ENCODE results near the gene CALN1.
"Not testable (repeated sequence)": the region's sequence is repeated elsewhere in the genome, so short reads cannot be mapped to it uniquely, and the experiment has no call there.

Gene CALN1

DNA sequence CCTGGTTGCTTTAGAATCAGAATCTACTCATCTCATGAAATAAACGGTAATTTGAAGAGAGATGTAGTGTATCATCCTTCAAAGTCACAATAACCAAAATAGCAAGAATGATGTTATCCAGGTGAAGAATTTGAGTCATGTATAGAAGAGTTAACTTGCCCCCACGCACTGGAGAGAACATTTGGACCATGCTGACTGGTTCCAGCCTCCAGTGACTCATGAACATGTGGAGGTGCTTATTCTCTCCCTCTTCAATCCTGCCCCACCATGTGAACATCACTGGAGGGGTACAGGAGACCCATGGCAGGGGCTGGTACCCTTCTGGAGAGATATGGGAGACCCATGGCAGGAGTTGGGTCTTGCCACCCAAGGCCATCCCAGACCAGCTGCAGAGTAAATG lies 427.8 kb downstream of the CALN1 start:
- no peak for DNase-seq (ENCODE audit: low read depth in 2 of 2)

DNA sequence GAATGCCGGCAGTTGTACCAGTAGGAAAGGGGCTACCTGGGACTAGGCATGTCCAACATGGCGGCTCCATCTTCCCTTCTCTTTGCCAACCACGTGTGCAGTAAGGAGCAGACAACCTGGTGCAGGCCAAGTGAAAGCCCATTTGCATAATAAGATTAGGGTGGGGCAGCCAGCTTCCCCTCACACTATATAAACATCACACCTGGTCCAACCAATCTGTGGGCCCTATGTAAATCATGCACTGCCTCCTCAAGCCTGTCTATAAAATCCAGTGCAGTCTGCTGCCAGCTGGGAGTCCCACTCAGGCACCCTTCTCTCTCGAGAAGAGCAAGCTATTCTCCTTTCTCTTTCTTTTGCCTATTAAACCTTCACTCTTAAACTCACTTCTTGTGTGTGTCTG lies 429.3 kb downstream of the CALN1 start:
- no peak for DNase-seq (ENCODE audit: low read depth in 2 of 2)

DNA sequence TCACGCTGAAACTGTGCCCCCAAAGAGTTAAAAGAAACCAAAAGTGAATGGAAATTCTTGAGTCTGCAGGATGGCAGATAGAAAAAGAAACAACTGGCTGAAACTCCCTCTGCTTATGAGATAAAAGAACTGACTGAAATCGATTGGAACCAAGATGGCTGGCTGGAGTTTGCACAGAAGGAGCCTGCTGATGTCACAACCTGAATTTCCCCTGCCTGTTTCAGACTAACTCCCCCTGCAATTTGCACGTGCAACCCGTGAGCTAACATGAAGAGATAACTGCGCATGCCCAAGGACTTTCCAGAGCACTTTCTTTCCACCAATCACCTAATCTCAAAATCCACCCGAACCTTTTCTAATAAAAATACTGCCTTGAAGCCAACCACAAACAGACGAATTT lies 435.5 kb downstream of the CALN1 start:
- no peak for DNase-seq (ENCODE audit: low read depth in 2 of 2)

DNA sequence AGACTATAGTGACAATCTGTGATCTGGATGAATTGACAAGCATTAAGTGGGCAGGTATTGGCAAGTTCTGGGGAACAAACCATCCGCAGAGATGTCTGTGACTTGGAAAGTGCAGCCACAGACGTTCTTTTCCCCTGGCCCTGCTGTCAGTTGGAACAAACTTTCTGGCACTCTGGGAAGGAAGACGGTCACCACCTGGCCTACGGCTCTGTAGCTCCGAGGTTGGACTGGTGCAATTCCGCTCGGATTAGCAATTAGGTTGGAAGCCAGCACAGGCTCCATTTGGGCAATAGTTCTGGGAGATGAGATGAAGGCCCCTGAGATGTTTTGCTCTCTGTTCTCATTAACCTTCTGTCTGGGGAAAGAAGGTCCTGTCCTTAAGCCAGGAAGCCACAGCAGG lies 437.5 kb downstream of the CALN1 start:
- DNase-seq (ENCODE audit: low read depth in 2 of 2): no peak

DNA sequence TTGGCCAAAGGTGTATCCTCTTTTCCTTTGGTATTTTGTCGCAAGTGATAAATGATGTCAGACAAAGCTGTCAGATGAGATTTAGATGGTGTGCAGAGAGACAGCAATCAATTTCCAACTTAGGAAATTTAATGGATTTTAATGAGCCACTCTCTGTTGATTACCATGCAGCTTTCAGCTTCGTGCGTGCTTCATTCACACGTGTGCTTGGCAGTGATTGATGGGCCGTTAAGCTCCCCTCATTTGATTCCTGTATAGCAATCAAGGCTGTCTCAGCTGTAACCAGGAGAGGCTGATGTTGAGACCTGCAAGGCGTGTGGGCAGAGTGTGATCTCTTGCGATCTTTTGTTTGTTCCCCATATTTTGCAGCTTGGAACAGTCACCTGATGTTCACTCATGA lies 439.6 kb downstream of the CALN1 start:
- no peak for DNase-seq (ENCODE audit: low read depth in 2 of 2)

DNA sequence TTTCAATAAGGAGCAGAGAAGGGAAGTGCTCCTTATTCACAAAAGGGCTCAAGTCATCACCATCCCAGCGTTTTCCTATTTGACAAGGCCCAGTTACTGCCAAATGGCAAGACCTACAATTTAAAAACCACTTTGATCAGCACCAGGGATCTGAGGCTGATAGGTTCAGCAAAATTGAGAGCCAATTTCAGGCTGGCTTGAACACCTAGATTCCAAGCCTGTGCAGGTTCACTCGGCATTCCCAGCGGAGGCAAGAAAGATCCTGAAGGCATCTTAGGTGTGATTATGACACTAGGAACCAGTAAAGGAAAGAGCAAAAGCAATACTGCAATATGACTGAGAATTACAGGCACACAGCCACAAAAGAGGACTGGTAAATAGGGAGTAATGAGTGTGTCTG lies 441.4 kb downstream of the CALN1 start:
- DNase-seq (ENCODE audit: low read depth in 2 of 2): no peak

DNA sequence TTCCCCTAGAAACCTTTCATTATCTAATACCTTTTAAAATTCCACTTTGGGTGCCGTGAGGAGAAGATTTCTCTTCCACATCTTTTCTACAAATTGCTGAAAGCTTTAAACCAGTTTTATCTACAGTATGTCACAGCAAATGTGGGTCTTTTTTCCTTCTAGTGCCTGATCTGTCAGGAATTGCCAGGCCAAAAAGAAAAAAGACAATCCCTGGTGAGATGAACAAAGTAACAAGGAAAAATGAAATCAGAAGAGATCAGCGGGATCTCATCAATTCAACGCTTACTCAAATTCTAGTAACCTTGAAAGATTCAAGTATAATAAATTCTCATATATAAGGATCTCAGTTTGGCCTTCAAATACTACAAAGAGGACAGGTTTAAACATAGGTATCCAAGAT lies 449.5 kb downstream of the CALN1 start:
- DNase-seq (ENCODE audit: low read depth in 2 of 2): no peak

DNA sequence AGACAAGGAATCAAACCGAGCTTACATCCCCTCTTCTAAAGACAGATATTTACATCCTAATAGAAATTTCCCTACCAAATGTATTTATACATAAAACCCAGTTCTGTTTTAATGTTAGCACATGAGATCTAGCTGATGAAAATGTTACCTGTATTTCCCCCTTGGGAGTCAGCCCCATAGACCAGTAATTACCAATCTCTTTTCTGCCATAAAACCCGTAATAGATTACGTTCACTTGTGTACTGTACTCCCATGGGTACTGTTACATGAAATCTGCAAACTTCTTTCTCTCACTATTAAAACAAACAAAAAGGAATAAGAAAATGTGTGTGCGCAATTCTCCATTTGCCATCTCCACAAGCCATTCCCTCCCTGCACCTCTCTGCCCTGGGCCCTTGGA lies 450.9 kb downstream of the CALN1 start:
- no peak for DNase-seq (ENCODE audit: low read depth in 2 of 2)

DNA sequence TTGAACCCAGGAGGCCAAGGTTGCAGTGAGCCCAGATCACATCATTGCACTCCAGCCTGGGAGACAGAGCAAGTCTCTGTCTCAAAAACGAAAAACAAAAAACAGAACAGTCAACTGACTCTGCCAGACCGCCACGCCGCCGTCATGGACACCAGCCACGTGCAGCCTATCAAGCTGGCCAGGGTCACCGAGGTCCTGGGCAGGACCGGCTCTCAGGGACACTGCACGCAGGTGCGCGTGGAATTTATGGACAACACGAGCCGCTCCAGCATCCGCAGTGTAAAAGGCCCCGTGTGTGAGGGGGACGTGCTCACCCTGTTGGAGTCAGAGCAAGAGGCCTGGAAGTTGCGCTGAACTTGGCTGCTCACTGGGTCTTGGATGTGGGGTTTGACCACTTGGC lies 470.0 kb downstream of the CALN1 start:
- DNase-seq (ENCODE audit: low read depth in 2 of 2): no peak

DNA sequence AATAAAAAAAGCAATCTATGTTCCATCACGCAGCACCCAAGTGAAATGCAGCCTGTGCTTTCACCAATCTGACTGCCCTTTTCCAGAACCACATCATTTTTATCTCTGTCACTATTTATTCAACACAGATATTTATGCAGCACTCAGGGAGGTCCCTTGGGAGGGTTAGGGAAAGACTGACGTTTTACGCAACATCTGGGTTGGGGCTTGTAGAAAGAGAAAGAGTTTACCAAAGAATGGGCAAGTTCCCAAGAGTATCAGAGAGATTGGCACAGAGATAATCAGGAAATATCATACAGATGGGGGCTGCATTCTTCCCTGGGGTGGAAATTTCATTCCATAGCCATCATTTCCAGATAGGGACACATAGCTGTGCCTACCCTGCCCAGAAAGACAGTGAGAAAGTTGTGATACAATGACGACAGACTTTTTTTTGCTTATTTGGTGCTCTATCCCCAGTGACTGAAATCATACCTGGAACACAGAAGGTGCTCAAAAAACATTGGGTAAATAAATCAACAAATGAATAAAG lies 474.2 kb downstream of the CALN1 start:
- DNase-seq (ENCODE audit: low read depth in 2 of 2): no peak

DNA sequence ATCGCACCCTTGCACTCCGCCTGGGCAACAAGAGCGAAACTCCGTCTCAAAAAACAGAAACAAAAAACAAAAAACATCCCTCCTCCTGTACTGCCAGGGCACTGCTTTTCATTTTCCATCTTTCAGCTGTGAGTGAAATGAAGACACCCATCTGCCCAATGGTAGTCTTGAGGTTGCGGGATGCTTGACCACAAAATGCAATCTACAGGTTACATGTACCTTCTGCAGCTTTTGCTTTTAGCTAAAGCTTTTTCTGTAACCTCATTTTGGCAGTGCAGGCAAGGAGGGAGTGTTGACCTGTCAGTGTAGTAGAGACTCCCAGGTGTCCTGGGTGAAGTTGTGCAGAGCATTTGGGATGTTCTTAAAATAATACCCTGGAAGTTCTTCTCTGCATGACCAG lies 476.5 kb downstream of the CALN1 start:
- no peak for DNase-seq (ENCODE audit: low read depth in 2 of 2)

DNA sequence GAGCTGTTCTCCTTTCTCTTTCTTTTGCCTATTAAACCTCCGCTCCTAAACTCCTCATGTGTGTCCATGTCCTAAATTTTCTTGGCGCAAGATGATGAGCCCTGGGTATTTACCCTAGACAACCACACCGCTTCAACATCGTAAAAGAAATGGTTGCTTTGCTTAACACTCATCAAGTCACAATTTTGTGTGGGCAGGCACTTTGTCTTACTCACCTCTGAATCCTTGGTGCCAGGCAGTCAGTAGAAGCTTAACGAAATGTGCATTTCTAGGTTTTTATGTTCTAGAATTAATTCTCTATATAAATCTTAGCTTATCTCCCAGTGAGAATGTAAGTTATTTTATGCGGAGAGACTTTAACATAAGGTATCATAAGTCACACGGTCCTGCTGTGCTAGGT lies 478.7 kb downstream of the CALN1 start:
- DNase-seq (ENCODE audit: low read depth in 2 of 2): no peak

DNA sequence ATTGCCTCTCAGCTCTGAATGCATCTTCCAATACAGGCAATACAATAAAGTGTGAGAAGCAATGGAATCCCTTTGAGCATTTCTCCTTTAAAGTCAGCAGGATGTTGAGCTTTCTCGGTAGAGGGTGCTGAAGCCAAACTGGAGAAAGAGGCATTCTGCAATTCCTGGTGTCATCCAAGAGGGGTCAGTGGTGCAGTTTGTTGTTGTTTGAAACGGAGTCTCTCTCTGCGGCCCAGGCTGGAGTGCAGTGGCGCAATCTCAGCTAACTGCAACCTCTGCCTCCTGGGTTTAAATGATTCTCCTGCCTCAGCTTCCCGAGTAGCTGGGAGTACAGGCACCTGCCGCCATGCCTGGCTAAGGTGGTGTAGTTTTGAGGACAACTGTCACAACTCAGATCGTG lies 486.5 kb downstream of the CALN1 start:
- no peak for DNase-seq (ENCODE audit: low read depth in 2 of 2)

DNA sequence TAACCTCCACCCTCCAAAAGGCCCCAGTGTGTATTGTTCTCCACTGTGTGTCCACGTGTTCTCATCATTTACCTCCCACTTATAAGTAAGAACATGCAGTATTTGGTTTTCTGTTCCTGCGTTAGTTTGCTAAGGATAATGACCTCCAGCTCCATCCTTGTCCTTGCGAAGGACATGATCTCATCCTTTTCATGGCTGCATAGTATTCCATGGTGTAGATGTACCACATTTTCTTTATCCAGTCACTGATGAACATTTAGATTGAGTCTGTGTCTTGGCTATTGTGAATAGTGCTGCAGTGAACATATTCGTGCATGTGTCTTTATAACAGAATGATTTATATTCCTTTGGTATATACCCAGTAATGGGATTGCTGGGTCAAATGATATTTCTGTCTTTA lies 497.9 kb downstream of the CALN1 start:
- DNase-seq (ENCODE audit: low read depth in 2 of 2): not testable (repeated sequence)

DNA sequence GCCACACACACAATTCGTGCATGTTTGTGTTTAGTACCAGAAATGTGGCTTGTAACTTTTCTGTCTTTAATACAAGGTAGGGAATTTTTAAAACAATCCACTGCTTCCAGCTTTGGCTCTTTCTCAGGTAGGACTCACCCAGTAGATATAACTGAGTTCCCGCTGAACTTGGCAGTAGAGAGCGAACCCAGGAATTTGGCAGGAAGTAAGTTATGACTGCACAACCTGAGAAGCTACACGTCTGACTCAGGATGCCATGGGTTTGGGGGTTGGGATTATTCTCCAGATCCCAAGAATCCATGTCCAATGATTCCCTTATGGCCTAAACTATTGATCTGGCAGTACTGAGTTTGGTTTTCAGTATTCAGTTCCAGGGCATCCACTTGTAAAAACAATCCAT lies 499.7 kb downstream of the CALN1 start:
- DNase-seq (ENCODE audit: low read depth in 2 of 2): no peak

DNA sequence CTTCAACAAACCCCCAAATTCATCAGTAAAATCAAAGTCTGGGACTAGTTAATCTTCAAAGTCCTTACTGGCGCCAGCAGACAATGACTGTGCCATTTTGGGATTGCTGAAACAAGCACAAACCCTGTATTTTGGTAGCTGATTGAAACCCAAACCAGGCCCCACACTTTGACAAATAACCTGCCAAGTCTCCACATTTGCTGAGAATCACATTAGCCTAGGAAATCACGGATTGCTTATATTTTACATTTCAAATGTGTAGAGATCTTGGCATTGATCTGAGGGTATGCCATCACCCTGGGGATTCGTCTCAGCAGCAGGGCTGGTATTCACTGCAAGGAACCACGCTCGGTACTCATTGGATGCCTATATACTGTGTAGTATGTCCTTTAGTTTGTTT lies 501.1 kb downstream of the CALN1 start:
- DNase-seq (ENCODE audit: low read depth in 2 of 2): no peak

DNA sequence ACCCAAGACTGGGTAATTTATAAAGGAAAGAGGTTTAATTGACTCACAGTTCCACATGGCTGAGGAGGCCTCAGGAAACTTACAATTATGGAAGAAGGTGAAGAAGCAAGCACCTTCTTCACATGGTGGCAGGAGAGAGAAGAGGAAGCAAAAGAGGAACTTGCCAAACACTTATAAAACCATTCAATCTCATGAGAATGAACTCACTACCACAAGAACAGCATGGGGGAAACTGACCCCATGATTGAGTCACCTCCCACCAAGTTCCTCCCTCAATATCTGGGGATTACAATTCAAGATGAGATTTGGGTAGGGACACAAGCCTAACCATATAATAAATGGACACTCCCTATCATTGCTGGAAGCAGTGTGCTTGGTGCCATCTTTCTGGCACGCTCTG lies 506.3 kb downstream of the CALN1 start:
- no peak for DNase-seq (ENCODE audit: low read depth in 2 of 2)

DNA sequence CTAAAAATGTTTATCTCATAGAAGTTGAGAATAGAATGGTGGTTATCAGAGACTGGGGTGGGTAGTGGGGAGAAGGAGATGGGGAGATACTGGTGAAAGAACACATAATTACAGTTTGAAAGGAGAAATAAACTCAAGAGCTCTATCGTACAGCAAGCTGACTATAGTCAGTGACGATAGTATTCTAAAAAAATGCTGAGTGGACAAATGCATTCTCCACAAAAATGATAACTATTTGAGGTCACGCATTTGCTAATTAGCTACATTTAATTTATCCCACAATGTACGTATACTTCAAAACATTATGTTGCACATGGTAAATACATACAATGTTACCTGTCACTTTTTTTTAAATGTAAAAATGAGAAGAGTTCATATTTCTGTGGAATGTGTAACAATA lies 507.7 kb downstream of the CALN1 start:
- no peak for DNase-seq (ENCODE audit: low read depth in 2 of 2)

DNA sequence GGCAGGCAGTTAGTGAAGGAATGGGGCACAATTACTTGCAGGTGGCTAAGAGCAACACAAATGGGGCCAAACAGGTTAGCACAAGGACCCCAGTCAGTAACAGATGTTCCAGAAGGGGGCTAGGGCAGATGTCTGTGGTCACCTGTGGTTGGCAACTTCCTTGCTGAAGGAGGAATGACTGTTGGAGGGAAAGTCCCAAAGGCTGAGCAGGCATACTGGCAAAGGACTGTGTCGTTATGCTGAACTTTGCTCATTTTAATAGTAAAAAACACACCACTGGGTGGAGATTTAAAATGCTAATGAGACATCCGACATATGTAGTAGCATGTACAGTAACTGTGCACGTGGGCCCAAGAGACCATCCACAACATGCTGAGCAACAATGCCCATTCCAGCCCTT lies 511.6 kb downstream of the CALN1 start:
- no peak for DNase-seq (ENCODE audit: low read depth in 2 of 2)

DNA sequence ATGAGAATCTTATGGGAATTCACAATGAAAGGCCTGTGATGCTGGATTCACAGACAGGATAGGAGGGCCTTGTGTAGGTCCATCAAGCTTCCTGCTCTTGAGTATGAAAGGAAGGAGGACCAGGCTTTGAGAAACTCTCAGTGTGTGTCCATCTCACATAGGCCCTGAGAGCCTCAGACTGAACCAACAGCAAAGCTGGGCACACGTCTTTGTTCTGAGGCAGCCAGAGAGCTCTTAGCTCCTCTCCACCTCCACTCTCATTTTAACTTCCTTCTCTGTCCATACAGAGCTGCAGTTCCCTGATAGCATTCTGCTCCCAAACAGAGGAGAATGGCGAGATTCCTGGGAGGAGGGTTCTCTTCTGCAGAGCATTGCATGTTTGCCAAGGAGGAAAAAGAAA lies 515.6 kb downstream of the CALN1 start:
- no peak for DNase-seq (ENCODE audit: low read depth in 2 of 2)

DNA sequence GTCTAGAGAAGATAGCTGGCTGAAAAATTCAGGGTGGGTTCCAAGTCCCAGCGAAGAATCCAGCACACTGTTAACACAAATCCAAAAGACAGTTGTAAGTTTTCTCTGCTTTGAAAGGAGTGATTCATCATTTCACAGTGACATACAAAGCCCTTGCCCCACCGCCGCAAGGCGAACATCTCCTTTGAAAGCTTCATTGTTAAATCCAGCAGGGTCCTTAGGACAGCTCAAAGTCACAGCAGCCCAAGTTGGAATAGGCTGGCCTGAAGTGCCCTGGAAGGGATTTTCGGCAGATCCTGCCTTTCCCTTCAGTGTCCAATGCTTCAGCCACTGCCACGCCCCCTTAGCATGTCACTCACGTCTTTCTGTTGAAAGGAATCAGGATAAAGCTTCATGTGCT lies 526.1 kb downstream of the CALN1 start:
- DNase-seq (ENCODE audit: low read depth in 2 of 2): no peak

DNA sequence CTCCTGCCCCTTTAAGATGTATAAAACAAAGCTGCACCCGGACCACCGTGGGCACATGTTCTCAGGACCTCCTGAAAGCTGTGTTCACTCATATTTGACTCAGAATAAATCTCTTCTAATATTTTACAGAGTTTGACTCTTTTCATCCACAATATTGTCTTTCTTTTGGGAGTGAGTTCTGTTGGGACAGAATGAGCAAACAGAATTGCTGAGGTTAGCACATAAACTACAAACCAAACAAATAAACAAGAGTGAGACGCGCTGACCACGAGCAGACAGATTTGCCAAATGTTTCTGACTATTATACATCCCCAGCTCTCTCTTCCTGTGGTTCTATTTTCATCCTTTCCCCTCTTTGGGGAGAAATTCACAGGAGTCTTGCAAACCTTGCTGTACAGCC lies 526.7 kb downstream of the CALN1 start:
- DNase-seq (ENCODE audit: low read depth in 2 of 2): no peak

DNA sequence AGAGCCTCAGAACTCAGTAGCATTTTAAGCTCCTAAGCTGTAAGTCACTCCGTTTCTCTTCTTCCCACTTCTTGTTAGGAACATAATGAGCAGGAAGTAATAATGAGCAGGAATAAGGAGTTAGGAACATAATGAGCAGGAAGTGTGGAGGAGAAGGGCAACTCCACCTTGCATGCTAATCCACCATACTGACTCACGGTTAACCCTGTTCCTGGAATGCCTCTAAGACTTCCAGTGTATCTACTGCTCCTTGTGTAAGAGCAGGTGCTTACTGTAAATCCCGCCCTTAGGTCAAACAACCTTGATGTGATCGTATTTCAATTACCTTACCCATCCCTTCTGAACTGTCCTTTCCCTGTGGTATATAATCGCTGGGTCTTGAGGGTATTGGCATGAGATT lies 528.7 kb downstream of the CALN1 start:
- DNase-seq (ENCODE audit: low read depth in 2 of 2): no peak

DNA sequence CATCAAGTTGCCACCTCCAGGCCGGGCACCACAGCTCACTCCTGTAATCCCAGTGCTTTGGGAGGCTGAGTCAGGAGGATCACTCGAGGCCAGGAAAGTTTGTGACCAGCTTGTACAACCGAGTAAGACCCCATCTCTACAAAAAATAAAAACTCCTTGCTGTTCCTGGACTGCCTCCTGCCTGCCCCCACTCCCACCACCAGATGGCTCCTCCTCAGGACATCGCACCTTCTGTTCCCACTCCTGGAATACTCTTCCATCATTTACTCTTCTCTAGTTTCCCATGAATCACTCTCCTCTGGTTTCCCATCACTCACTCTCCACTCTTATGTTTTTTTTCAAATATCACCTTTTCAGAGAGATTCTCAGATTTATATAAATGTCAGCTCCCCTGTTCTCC lies 540.7 kb downstream of the CALN1 start:
- no peak for DNase-seq (ENCODE audit: low read depth in 2 of 2)

DNA sequence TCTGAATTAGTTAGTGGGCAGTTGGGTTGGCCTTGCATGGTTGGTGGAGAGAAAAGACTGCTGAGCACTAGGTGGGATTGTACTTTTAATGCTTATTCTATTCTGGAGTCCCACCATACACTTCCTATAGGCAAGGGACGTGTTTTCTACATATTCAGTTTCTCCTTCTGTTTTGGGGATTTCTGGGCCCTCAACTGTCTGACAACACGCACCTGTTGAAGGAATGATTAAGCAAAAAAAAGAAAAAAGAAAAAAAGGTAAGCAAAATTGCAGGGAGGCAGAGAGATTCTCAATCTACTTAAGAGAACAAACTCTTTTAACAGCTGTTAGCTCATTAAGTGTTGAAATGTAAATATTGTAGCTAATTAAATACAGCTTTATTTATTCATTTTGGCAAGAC lies 541.3 kb downstream of the CALN1 start:
- DNase-seq (ENCODE audit: low read depth in 2 of 2): no peak
